Kidney (tissue), 14 donors: Measurements from ENCODE around the gene STAB1. TPM values are rescaled to one million over a fixed set of nuclear protein-coding genes. Genes with fewer than 3 reads are reported as not detected.

Source experiments
- DNase-seq, 5 donors: peaks; one replicate each; pipeline ENCODE4 v3.0.0-alpha.2; 2013 to 2020
- FAIRE-seq: peaks from 2 replicates; lab custom pipeline; 2012; peaks lifted over from hg19 to GRCh38; lab: Jason Lieb, UNC
- H3K27ac ChIP-seq, 2 donors: one replicate each; pipeline ENCODE4 v1.7.0; 2013; ENCODE audit warnings: low read depth in 2 of 2, low read length in 2 of 2, inconsistent platforms in 1 of 2
- H3K27me3 ChIP-seq: one replicate; pipeline ENCODE4 v1.7.1; 2013; ENCODE audit warnings: low read length, inconsistent platforms; ENCODE audit not compliant: control insufficient read depth, insufficient read depth
- H3K36me3 ChIP-seq, 3 donors: one replicate each; pipeline versions ENCODE4 v1.7.0 to v1.7.1; 2013; ENCODE audit warnings: low read length in 3 of 3, control low read depth in 1 of 3, inconsistent platforms in 1 of 3; ENCODE audit not compliant: insufficient read depth in 3 of 3, control insufficient read depth in 2 of 3
- H3K4me1 ChIP-seq, 3 donors: one replicate each; pipeline versions ENCODE4 v1.7.0 to v1.7.1; 2013; ENCODE audit warnings: low read length in 3 of 3, inconsistent platforms in 1 of 3, low read depth in 1 of 3; ENCODE audit not compliant: control insufficient read depth in 2 of 3, insufficient read depth in 2 of 3
- H3K4me3 ChIP-seq, 3 donors: one replicate each; pipeline versions ENCODE4 v1.7.0 to v1.8.1; 2013; ENCODE audit warnings: low read length in 3 of 3, control low read depth in 1 of 3, inconsistent platforms in 1 of 3
- H3K9ac ChIP-seq, 3 donors: one replicate each; pipeline versions ENCODE4 v1.7.0 to v1.7.1; 2013; ENCODE audit warnings: low read length in 3 of 3, control low read depth in 1 of 3, inconsistent platforms in 1 of 3
- H3K9me3 ChIP-seq, 3 donors: one replicate each; pipeline versions ENCODE4 v1.7.0 to v1.7.1; 2013; ENCODE audit warnings: low read length in 3 of 3, control low read depth in 1 of 3, inconsistent platforms in 1 of 3; ENCODE audit not compliant: control insufficient read depth in 2 of 3, insufficient read depth in 1 of 3
- CTCF ChIP-seq: IDR thresholded peaks from 3 replicates; pipeline ENCODE4 v1.5.1; 2012; ENCODE audit warnings: mild to moderate bottlenecking, moderate library complexity, borderline replicate concordance; ENCODE audit not compliant: insufficient read depth; ENCODE audit errors: extremely low read depth
- intact Hi-C: fragments of 100-400 bp; cut with DNase I; formaldehyde crosslinking; loops from one replicate; pipeline ENCODE4 v1.11.1; 2022
- polyA plus RNA-seq: library from polyadenylated mRNA; stranded (reverse); fragments of 350-450 nt; fragmentation: Illumina TruSeq; extraction: RNeasy Lipid Tissue Mini Kit (QIAGEN cat#74804); gene quantifications from one replicate; pipeline ENCODE4 v1.2.3, GENCODE V29; 2014; ENCODE audit warnings: low read depth, low replicate concordance; ENCODE audit not compliant: insufficient read depth
- total RNA-seq: library from RNA; stranded (reverse); fragmentation: NEBNext Ultra II Directional; extraction: Animal tissue kit (Norgen Biotek cat#: 25700); gene quantifications from one replicate; pipeline ENCODE4 v1.2.1, GENCODE V29; 2021
- donor health status: control.
- donor health status: control.
- donor health status: control.
- donor health status: control.
- donor health status: control.
- donor health status: DM: yes; HTN: yes; CAD: no.
- donor health status: Normal renal cell carcinoma (clear cell type).

Gene STAB1
- total and polyA plus RNA-seq, 2 donors from 2014 or later, result 98.4 to 379 TPM

- no peak overlapping the region for H3K27ac ChIP-seq
- peak in 1 of 5 donors; percentile 50 for DNase-seq
- no peak overlapping the region for H3K4me3 ChIP-seq
- no peaks in the 10 kb centered on the region for H3K9me3 ChIP-seq
- FAIRE-seq, result no peak
- H3K4me1 ChIP-seq, result no peaks in the 10 kb centered on the region
- H3K36me3 ChIP-seq, result peaks cover 4 to 63% (median 24%) of the 10 kb centered on the region in 3 donors
- H3K9ac ChIP-seq, result no peak overlapping the region
- no peak for TF ChIP-seq CTCF
- intact Hi-C loops, result no loop called here
- no peaks in the 10 kb centered on the region for H3K27me3 ChIP-seq
Observed at GRCh38 chr3:52483081-52483480, 12.1 kb upstream of the STAB1 start.

- Histone ChIP-seq H3K27me3 (no peaks in the 10 kb centered on the region), H3K9ac (no peak overlapping the region), H3K36me3 (peaks cover 2 to 56% (median 19%) of the 10 kb centered on the region in 3 donors), H3K4me1 (no peaks in the 10 kb centered on the region), H3K4me3 (no peak overlapping the region), H3K27ac (no peak overlapping the region), H3K9me3 (no peaks in the 10 kb centered on the region)
- no peak for TF ChIP-seq CTCF
- no peak for FAIRE-seq
- intact Hi-C loops, result no loop called here
- peak in 3 of 5 donors; percentile 56 to 65 (median 61) for DNase-seq
Observed at GRCh38 chr3:52483577-52484381, 11.4 kb upstream of the STAB1 start.

- peaks cover 0 to 2% (median 0%) of the 10 kb centered on the region in 3 donors for H3K4me1 ChIP-seq
- intact Hi-C loops, result no loop called here
- H3K4me3 ChIP-seq, result no peak overlapping the region
- no peak overlapping the region for H3K27ac ChIP-seq
- peaks cover 0 to 55% (median 19%) of the 10 kb centered on the region in 3 donors for H3K36me3 ChIP-seq
- H3K9ac ChIP-seq, result no peak overlapping the region
- no peak for FAIRE-seq
- no peaks in the 10 kb centered on the region for H3K9me3 ChIP-seq
- DNase-seq, result no peak
- no peak for TF ChIP-seq CTCF
- no peaks in the 10 kb centered on the region for H3K27me3 ChIP-seq
Observed at GRCh38 chr3:52484680-52485461, 10.3 kb upstream of the STAB1 start.
